Iris pigment epithelial cell (primary cell): ENCODE results near the gene TXN2.
A peak's percentile ranks its signal among the peaks of the same experiment; 100 is the strongest.
"Not testable (repeated sequence)": the region's sequence is repeated elsewhere in the genome, so short reads cannot be mapped to it uniquely, and the experiment has no call there.

ENCODE experiments used
- DNase-seq: peaks from one replicate; pipeline ENCODE4 v3.0.0-alpha.2; 2011; ENCODE audit warnings: low read depth

Gene TXN2

GRCh38 chr22:36430863-36431262, 50.6 kb downstream of the TXN2 start:
- peak; percentile 48 for DNase-seq

- DNase-seq: not testable (repeated sequence)
These were observed 53.5 kb downstream of the TXN2 start for GRCh38 chr22:36427952-36428351.

- peak; percentile 42 for DNase-seq
These were observed 55.4 kb downstream of the TXN2 start for GRCh38 chr22:36425977-36426523.

- DNase-seq: no peak
These were observed 56.4 kb downstream of the TXN2 start for GRCh38 chr22:36424901-36425579.

- DNase-seq: not testable (repeated sequence)
These were observed 57.0 kb downstream of the TXN2 start for GRCh38 chr22:36424466-36424865.

- DNase-seq: peak; percentile 43
These were observed 57.7 kb downstream of the TXN2 start for GRCh38 chr22:36423461-36424404.

- no peak for DNase-seq
These were observed 59.0 kb downstream of the TXN2 start for GRCh38 chr22:36422287-36423014.

- DNase-seq: no peak
These were observed 61.2 kb downstream of the TXN2 start for GRCh38 chr22:36419912-36420882.

GRCh38 chr22:36419177-36419911, 62.1 kb downstream of the TXN2 start:
- DNase-seq: peak; percentile 64

GRCh38 chr22:36417281-36417686, 64.2 kb downstream of the TXN2 start:
- DNase-seq: no peak
